Measurements from ENCODE around the gene ORAI2.

The ORAI2 gene

GRCh38 chr7:102464577-102465280 is 31.4 kb downstream of the ORAI2 start, which contains the start of the genes ALKBH4 and LRWD1:
ALKBH4 (minus strand) TSS chr7:102464863; CDS start chr7:102464836, 27 bp downstream.
LRWD1 (plus strand) TSS chr7:102464984; CDS start chr7:102465081, 97 bp downstream.
- no peak for TF ChIP-seq FOXP2 (optimal IDR thresholded peaks at IDR 0.05; ENCODE audit: borderline replicate concordance, extremely low read depth, extremely low read length, insufficient read depth)
- peak; percentile 53 for TF ChIP-seq TAF1 (IDR thresholded peaks at IDR 0.05; ENCODE audit: borderline replicate concordance, insufficient read depth, low read length)
- no peak for TF ChIP-seq REST (IDR thresholded peaks at IDR 0.05; ENCODE audit: insufficient read depth in 1 of 2, low read depth in 2 of 2, low read length in 2 of 2)
- TF ChIP-seq SIN3A (IDR thresholded peaks at IDR 0.05; ENCODE audit: borderline replicate concordance, insufficient read depth, low read length) = peak; percentile 84; the same call in 1 of the 2 replicates
- TF ChIP-seq POLR2AphosphoS5 (IDR thresholded peaks at IDR 0.05; ENCODE audit: low read depth, low read length) = peak; percentile 76

- no peak for TF ChIP-seq SIN3A (IDR thresholded peaks at IDR 0.05; ENCODE audit: borderline replicate concordance, insufficient read depth, low read length)
- TF ChIP-seq REST (IDR thresholded peaks at IDR 0.05; ENCODE audit: insufficient read depth in 1 of 2, low read depth in 2 of 2, low read length in 2 of 2) = no peak
- TF ChIP-seq POLR2AphosphoS5 (IDR thresholded peaks at IDR 0.05; ENCODE audit: low read depth, low read length) = no peak
- no peak for TF ChIP-seq TAF1 (IDR thresholded peaks at IDR 0.05; ENCODE audit: borderline replicate concordance, insufficient read depth, low read length)
- TF ChIP-seq FOXP2 (optimal IDR thresholded peaks at IDR 0.05; ENCODE audit: borderline replicate concordance, extremely low read depth, extremely low read length, insufficient read depth) = no peak
Measured at GRCh38 chr7:102466097-102466496, 32.7 kb downstream of the ORAI2 start.

- TF ChIP-seq FOXP2 (optimal IDR thresholded peaks at IDR 0.05; ENCODE audit: borderline replicate concordance, extremely low read depth, extremely low read length, insufficient read depth) = no peak
- no peak for TF ChIP-seq TAF1 (IDR thresholded peaks at IDR 0.05; ENCODE audit: borderline replicate concordance, insufficient read depth, low read length)
- no peak for TF ChIP-seq REST (IDR thresholded peaks at IDR 0.05; ENCODE audit: insufficient read depth in 1 of 2, low read depth in 2 of 2, low read length in 2 of 2)
- TF ChIP-seq POLR2AphosphoS5 (IDR thresholded peaks at IDR 0.05; ENCODE audit: low read depth, low read length) = no peak
- no peak for TF ChIP-seq SIN3A (IDR thresholded peaks at IDR 0.05; ENCODE audit: borderline replicate concordance, insufficient read depth, low read length)
Measured at GRCh38 chr7:102467581-102468477, 34.5 kb downstream of the ORAI2 start.

- TF ChIP-seq SIN3A (IDR thresholded peaks at IDR 0.05; ENCODE audit: borderline replicate concordance, insufficient read depth, low read length) = no peak
- no peak for TF ChIP-seq FOXP2 (optimal IDR thresholded peaks at IDR 0.05; ENCODE audit: borderline replicate concordance, extremely low read depth, extremely low read length, insufficient read depth)
- no peak for TF ChIP-seq REST (IDR thresholded peaks at IDR 0.05; ENCODE audit: insufficient read depth in 1 of 2, low read depth in 2 of 2, low read length in 2 of 2)
- no peak for TF ChIP-seq POLR2AphosphoS5 (IDR thresholded peaks at IDR 0.05; ENCODE audit: low read depth, low read length)
- TF ChIP-seq TAF1 (IDR thresholded peaks at IDR 0.05; ENCODE audit: borderline replicate concordance, insufficient read depth, low read length) = no peak
Measured at GRCh38 chr7:102468478-102469350, 35.3 kb downstream of the ORAI2 start.
